Skeletal muscle satellite cell (primary cell): Measurements from ENCODE around the gene RSF1.

Experiments
- H3K27me3 ChIP-seq: 2 replicates; pipeline ENCODE4 v1.7.0; 2013; ENCODE audit warnings: low read length; ENCODE audit not compliant: control insufficient read depth, insufficient read depth
- H3K36me3 ChIP-seq: 2 replicates; pipeline ENCODE4 v1.7.0; 2013; ENCODE audit warnings: mild to moderate bottlenecking, control low read depth, low read length; ENCODE audit not compliant: insufficient read depth
- H3K4me1 ChIP-seq: 2 replicates; pipeline ENCODE4 v1.7.0; 2013; ENCODE audit warnings: low read length; ENCODE audit not compliant: control insufficient read depth, insufficient read depth
- H3K4me2 ChIP-seq: 2 replicates; pipeline ENCODE4 v1.7.0; 2013; ENCODE audit warnings: mild to moderate bottlenecking, low read length
- H3K4me3 ChIP-seq: 2 replicates; pipeline ENCODE4 v1.7.0; 2013; ENCODE audit warnings: low read length
- H3K9ac ChIP-seq: 2 replicates; pipeline ENCODE4 v1.7.0; 2013; ENCODE audit warnings: mild to moderate bottlenecking, low read depth, low read length, moderate library complexity
- H3K9me3 ChIP-seq: replicated peaks from 2 replicates; pipeline ENCODE4 v1.7.0; 2013; ENCODE audit warnings: mild to moderate bottlenecking, control low read depth, low read length

The RSF1 gene

GRCh38 chr11:77705195-77705875 is 115.2 kb downstream of the RSF1 start:
- H3K27me3 ChIP-seq = no peaks in the 10 kb centered on the region
- no peaks in the 10 kb centered on the region for H3K9me3 ChIP-seq
- no peak overlapping the region for H3K9ac ChIP-seq
- peak overlapping the region; percentile 17 for H3K4me2 ChIP-seq
- H3K4me1 ChIP-seq = peaks cover 16% of the 10 kb centered on the region
- H3K4me3 ChIP-seq = no peak overlapping the region
- peaks cover 16% of the 10 kb centered on the region for H3K36me3 ChIP-seq

- Histone ChIP-seq H3K9ac (no peak overlapping the region), H3K4me2 (no peak overlapping the region), H3K4me3 (no peak overlapping the region), H3K4me1 (peaks cover 12% of the 10 kb centered on the region), H3K36me3 (peaks cover 16% of the 10 kb centered on the region), H3K9me3 (no peaks in the 10 kb centered on the region), H3K27me3 (no peaks in the 10 kb centered on the region)
Measured at GRCh38 chr11:77704029-77704428, 116.5 kb downstream of the RSF1 start.

DNA sequence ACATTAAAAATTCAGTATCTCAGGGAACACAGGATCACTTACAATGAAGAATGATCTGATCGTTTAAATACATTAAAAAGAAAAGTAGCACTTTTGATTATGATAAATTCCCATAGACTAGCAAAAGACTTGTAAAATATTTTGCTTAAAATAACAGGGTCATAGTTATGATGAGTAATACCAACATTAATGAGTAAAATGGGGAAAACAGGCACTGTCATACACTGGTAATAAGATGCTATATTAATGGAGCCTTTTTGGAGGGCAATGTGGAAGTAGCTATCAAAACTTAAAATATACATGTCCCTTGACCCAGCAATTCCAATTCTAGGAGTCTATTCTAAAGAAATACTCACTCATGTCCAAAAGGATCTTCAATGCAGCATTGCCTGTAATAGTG is 121.1 kb downstream of the RSF1 start:
- Histone ChIP-seq H3K36me3 (peaks cover 45% of the 10 kb centered on the region), H3K27me3 (no peaks in the 10 kb centered on the region), H3K9ac (no peak overlapping the region)

DNA sequence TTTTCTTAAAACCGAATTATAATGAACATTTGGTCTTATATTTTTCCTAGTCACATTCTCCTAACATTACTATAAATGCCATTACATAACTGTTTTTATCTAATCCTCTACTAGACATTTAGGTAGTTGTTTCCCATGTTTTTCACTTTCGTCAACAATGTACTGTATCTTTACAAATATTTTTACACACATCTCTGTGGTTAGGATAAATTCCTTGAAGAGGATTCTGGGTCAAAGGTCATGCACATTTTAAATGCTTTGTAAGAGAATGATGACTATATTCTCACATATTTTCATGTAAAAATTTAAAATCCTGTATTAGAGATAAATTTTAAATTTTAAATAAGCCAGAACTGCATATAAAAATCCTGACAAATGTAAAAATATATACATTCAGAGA is 121.6 kb downstream of the RSF1 start:
- Histone ChIP-seq H3K36me3 (peaks cover 40% of the 10 kb centered on the region), H3K27me3 (no peaks in the 10 kb centered on the region), H3K4me1 (no peaks in the 10 kb centered on the region), H3K9me3 (no peaks in the 10 kb centered on the region), H3K4me3 (no peak overlapping the region), H3K4me2 (no peak overlapping the region), H3K9ac (no peak overlapping the region)

More for the DNA sequence above, 121.1 kb downstream of the RSF1 start:
- no peaks in the 10 kb centered on the region for H3K4me1 ChIP-seq
- no peak overlapping the region for H3K4me2 ChIP-seq
- no peak overlapping the region for H3K4me3 ChIP-seq
- H3K9me3 ChIP-seq = no peaks in the 10 kb centered on the region

GRCh38 chr11:77697865-77698264 is 122.7 kb downstream of the RSF1 start:
- Histone ChIP-seq H3K4me1 (no peaks in the 10 kb centered on the region), H3K9ac (no peak overlapping the region), H3K36me3 (peaks cover 45% of the 10 kb centered on the region), H3K4me2 (no peak overlapping the region), H3K9me3 (no peaks in the 10 kb centered on the region), H3K4me3 (no peak overlapping the region), H3K27me3 (no peaks in the 10 kb centered on the region)

DNA sequence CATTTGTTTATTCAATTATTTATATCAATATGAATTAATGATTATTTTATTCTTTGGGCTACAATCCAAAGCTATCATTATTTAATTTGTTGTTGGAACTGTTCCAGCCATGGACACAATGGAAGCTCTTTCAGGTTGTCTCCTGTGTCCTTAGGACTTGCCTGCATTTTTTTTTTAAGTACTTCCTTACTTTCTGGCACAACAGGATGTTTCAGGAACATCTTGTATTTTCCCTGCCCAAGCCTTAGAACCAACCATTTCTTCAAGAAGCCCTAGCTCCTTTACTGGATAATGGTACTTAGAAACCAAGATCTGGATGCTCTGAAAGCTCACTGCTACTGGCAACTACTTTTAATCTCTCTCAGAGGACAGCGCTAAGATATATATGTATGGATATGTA is 125.1 kb downstream of the RSF1 start:
- Histone ChIP-seq H3K36me3 (peaks cover 52% of the 10 kb centered on the region), H3K4me2 (no peak overlapping the region), H3K4me1 (no peaks in the 10 kb centered on the region), H3K9me3 (no peaks in the 10 kb centered on the region), H3K4me3 (no peak overlapping the region), H3K27me3 (no peaks in the 10 kb centered on the region), H3K9ac (no peak overlapping the region)

DNA sequence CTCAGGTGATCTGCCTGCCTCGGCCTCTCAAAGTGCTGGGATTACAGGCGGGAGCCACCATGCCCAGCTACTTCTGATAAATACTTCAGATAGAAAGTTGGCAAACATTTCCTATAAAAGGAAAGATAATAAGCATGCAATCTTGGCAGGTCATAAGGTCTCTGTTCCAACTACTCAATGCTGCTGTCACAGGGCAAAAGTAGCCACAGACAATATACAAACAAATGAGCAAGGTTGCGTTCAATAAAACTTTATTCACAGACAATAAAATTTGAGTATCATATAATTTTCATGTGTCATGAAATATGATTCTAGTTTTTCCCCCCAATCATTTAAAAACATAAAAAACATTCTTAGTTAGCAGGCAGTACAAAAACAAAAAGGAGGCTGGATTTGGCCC is 129.9 kb downstream of the RSF1 start:
- Histone ChIP-seq H3K9me3 (no peaks in the 10 kb centered on the region), H3K36me3 (peaks cover 34% of the 10 kb centered on the region), H3K9ac (no peak overlapping the region), H3K4me2 (no peak overlapping the region), H3K27me3 (no peaks in the 10 kb centered on the region), H3K4me3 (no peak overlapping the region), H3K4me1 (no peaks in the 10 kb centered on the region)

DNA sequence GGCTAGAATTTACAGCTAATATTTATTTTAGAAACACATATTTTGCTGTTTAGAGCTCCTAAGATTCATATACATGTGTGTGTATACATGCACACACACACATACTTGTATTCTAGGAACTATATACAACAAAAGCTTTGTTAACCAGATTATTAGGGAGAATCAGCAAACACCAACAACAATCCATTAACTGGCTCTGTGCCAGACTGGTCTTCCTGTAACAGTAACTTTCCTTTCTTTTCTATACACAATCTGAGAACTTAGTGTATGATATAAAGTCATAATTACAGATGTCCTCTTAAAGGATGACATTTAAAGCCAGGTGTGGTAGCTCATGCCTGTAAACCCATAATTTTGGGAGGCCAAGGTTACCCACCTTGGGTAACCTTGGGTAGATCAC is 133.4 kb downstream of the RSF1 start:
- H3K4me3 ChIP-seq = no peak overlapping the region
- H3K4me2 ChIP-seq = no peak overlapping the region
- H3K27me3 ChIP-seq = no peaks in the 10 kb centered on the region
- no peaks in the 10 kb centered on the region for H3K9me3 ChIP-seq
- H3K9ac ChIP-seq = no peak overlapping the region
- H3K36me3 ChIP-seq = peaks cover 43% of the 10 kb centered on the region
- H3K4me1 ChIP-seq = no peaks in the 10 kb centered on the region

DNA sequence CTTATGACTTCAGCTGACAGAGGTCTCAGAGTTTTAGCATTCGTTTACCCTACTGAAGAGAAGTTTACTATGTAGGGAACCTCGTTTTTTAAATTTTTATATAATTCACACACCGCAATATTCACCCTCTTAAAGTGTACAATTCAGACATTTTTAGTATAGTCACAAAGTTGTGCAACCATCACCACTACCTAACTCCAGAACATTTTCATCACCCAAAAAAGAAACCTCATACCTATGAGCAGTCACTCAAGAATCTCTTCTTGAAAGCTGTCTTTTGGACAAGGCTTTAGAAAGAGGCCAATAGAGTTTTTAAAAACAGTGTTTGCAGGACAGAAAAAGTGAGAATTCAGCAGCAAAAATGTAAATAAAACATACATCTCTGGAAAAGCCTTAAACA is 143.4 kb downstream of the RSF1 start:
- Histone ChIP-seq H3K4me3 (no peak overlapping the region), H3K9me3 (no peaks in the 10 kb centered on the region), H3K36me3 (peaks cover 50% of the 10 kb centered on the region), H3K27me3 (no peaks in the 10 kb centered on the region), H3K4me2 (no peak overlapping the region), H3K9ac (no peak overlapping the region), H3K4me1 (peaks cover under 1% of the 10 kb centered on the region)

DNA sequence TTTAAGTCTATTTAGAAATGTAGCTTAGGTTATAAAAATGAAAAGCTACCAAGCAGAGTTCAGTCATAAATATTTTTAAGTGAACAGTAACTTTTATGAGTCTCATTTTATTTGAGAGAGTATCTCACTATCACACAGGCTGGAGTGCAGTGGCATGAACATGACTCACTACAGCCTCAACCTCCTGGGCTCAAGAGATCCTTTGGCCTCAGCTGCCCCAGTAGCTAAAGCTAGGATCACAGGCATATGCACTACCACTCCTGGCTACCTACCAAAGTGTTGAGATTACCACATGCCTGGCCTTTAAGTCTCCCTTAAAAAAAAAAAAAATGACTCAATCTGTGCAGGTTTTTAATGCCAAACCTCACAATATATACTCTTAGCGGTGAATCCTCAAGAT is 148.3 kb downstream of the RSF1 start:
- Histone ChIP-seq H3K9me3 (no peaks in the 10 kb centered on the region), H3K4me1 (peaks cover 23% of the 10 kb centered on the region), H3K27me3 (no peaks in the 10 kb centered on the region), H3K4me3 (no peak overlapping the region), H3K36me3 (peaks cover 35% of the 10 kb centered on the region), H3K9ac (no peak overlapping the region), H3K4me2 (no peak overlapping the region)

DNA sequence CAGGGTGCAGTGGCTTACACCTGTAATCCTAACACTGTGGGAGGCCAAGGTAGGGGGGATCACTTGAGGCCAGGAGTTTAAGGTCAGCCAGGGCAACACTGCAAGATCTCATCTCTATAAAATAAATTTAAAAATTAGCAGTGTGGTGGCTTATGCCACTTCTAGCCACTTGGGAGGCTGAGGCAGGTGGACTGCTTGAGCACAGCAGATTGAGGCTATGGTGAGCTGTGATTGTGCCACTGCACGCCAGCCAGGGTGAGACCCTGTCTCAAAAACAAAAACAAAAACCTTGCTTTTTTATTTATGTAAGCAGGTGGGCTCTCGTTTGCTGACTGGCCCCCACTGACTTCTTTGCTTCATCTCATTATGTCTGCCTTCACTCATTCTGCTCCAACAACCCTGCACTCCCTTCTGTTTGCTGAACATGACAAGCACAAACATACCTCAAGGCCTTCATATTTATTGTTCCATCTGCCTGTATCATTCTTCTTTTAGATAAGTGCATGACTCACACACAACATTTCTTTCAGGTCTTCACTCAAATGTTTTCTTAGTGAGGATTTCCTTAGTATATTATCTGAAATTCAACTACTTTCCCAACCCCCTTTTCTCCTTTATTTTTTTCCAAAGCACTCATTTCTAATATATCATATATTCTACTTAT is 150.5 kb downstream of the RSF1 start:
- Histone ChIP-seq H3K4me3 (no peak overlapping the region), H3K9ac (no peak overlapping the region), H3K36me3 (peaks cover 27% of the 10 kb centered on the region), H3K4me1 (peaks cover 23% of the 10 kb centered on the region), H3K4me2 (no peak overlapping the region), H3K27me3 (no peaks in the 10 kb centered on the region), H3K9me3 (no peaks in the 10 kb centered on the region)

- Histone ChIP-seq H3K4me3 (no peak overlapping the region), H3K9me3 (no peaks in the 10 kb centered on the region), H3K4me2 (no peak overlapping the region), H3K4me1 (peaks cover 23% of the 10 kb centered on the region), H3K9ac (no peak overlapping the region), H3K27me3 (no peaks in the 10 kb centered on the region), H3K36me3 (peaks cover 18% of the 10 kb centered on the region)
Measured at GRCh38 chr11:77668760-77669159, 151.8 kb downstream of the RSF1 start.
